GM19438 (cell line): ENCODE results near the gene TRAPPC3L.

Source experiments
- ATAC-seq: cut with Tn5 transposase; IDR thresholded peaks from one replicate; pipeline ENCODE4 v1.9.1; 2021; ENCODE audit warnings: low read depth; ENCODE audit not compliant: unreplicated experiment

TRAPPC3L gene

GRCh38 chr6:116471531-116471930 is 74.0 kb downstream of the TRAPPC3L start:
- ATAC-seq, result no peak

- no peak for ATAC-seq
Measured at GRCh38 chr6:116468293-116468692, 77.2 kb downstream of the TRAPPC3L start.

- ATAC-seq, result no peak
Measured at GRCh38 chr6:116467514-116467913, 78.0 kb downstream of the TRAPPC3L start.

- ATAC-seq, result no peak
Measured at GRCh38 chr6:116467096-116467495, 78.4 kb downstream of the TRAPPC3L start.

GRCh38 chr6:116465246-116465645 is 80.2 kb downstream of the TRAPPC3L start:
- ATAC-seq, result no peak

GRCh38 chr6:116463301-116463700 is 82.2 kb downstream of the TRAPPC3L start:
- no peak for ATAC-seq

GRCh38 chr6:116461932-116462885 is 83.3 kb downstream of the TRAPPC3L start:
- peak; percentile 80 for ATAC-seq

- peak; percentile 1 for ATAC-seq
Measured at GRCh38 chr6:116461331-116461931, 84.1 kb downstream of the TRAPPC3L start, which contains the start of gene CALHM6. Gene CALHM6, plus strand, starts transcription at chr6:116461375. Its CDS starts 555 bp downstream, at chr6:116461930.

GRCh38 chr6:116459927-116460326 is 85.6 kb downstream of the TRAPPC3L start:
- no peak for ATAC-seq

- ATAC-seq, result no peak
Measured at GRCh38 chr6:116458264-116458663, 87.2 kb downstream of the TRAPPC3L start.

GRCh38 chr6:116456927-116457326 is 88.6 kb downstream of the TRAPPC3L start:
- ATAC-seq, result no peak

- ATAC-seq, result no peak
Measured at GRCh38 chr6:116456106-116456505, 89.4 kb downstream of the TRAPPC3L start.

- no peak for ATAC-seq
Measured at GRCh38 chr6:116452531-116452930, 93.0 kb downstream of the TRAPPC3L start.

- no peak for ATAC-seq
Measured at GRCh38 chr6:116451916-116452315, 93.6 kb downstream of the TRAPPC3L start.

- peak; percentile 90 for ATAC-seq
Measured at GRCh38 chr6:116450769-116451740, 94.4 kb downstream of the TRAPPC3L start.

- ATAC-seq, result no peak
Measured at GRCh38 chr6:116450185-116450710, 95.2 kb downstream of the TRAPPC3L start.

- ATAC-seq, result no peak
Measured at GRCh38 chr6:116449565-116449964, 95.9 kb downstream of the TRAPPC3L start.

- no peak for ATAC-seq
Measured at GRCh38 chr6:116447496-116448011, 97.9 kb downstream of the TRAPPC3L start.

GRCh38 chr6:116447052-116447451 is 98.4 kb downstream of the TRAPPC3L start:
- no peak for ATAC-seq

- no peak for ATAC-seq
Measured at GRCh38 chr6:116446399-116446798, 99.1 kb downstream of the TRAPPC3L start.
